Activated CD4-positive, CD25-positive, alpha-beta regulatory T cell treated with anti-CD3 and anti-CD28 coated beads, Interleukin-2, amount 50 U/mL, for 72 hours (primary cell): ENCODE data around the gene RHCG.
A peak's percentile ranks its signal among the peaks of the same experiment; 100 is the strongest.
"Not testable (repeated sequence)": the region's sequence is repeated elsewhere in the genome, so short reads cannot be mapped to it uniquely, and the experiment has no call there.

Source experiments
- DNase-seq: peaks from one replicate; pipeline ENCODE4 v3.0.0; 2021

The RHCG gene

DNA sequence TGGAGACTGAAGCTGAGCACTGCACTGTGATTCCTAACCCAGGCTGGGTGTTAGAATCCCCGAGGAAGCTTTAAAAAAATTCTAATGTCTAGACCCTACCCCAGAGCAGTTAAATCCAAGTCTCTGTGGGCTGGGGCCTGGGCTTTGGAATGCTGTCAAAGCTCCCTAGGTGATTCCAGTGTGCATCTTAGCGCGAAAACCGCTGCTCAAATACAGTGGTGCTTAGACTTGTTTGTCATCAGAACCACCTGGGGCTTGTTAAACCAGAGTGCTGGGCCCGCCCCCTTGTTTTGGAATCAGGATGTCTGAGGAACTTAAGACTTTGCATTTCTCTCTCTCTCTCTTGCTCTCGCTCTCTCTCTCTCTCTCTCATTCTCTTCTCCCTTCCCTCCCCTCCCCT lies 20.7 kb downstream of the RHCG start:
- no peak for DNase-seq

DNA sequence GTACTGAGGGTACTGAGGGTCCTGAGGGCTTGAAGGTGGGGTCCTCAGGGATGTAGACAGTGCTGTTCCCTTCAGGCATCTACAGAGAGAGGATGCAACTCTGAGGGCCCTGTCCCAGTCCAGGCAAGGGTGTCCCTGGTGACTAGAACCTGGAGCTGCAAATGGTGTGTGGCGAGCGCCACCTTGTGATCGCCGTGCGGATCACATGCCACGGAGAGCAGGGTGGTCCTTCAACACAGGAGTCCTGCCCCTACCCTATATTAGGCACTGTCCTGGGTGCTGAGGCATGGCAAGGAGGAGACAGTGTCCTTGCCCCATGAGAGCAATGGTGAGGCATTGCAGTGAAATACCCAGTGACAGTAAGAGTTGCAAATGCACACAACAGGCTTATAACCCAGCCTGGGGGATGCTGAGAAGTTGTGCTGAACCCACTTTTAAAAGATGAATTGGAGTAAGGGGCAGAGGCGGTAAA lies 23.6 kb downstream of the RHCG start:
- DNase-seq, result peak; percentile 43

DNA sequence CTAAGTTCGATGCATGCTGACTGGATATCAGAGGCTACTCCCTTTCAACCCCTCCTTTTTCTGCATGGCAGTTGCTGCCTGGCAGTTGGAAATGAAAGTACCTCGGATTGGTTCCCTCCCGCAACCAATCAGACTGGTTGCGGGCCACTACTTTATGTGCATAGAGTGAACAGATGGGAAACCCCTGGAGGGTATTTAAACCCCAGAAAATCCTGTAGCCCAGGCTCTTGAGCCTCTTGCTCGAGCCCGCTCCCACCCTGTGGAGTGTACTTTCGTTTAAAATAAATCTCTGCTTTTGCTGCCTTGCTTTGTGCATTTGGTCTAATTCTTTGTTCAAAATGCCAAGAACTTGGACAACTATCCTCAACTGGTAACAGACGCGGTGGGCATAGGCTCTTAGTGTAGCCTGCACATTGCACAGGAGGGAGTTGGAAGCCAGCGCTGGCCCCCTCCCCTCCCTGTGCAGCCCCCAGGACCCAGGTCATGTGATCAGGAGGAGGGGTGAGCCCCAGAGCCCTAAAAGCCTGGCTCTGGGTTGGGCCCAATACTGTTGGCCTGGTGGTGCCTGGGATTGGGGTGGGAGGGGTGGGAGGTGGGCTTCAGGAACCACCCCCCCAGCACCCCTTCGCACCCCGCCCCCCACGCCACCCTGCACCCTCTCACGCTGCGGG lies 26.8 kb downstream of the RHCG start:
- DNase-seq, result no peak

DNA sequence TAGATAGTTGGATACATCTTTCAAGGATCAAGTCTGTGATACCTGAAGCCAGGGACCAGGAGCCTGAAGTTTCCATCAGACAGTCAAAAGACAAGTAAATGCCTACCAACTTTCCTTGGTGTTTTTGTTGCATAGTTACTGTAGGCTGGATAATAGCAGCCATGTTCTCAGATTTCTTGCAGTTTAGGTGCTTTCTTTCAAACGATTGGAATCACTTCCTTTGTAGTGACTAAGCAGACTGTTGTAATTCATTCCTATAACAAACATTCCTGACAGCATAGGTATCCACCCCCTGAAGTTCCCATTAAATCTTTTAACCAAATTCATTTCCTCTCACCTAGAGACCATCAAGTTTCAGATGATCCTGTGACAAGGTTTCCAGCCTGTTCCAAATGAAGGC lies 27.6 kb downstream of the RHCG start:
- DNase-seq, result not testable (repeated sequence)

DNA sequence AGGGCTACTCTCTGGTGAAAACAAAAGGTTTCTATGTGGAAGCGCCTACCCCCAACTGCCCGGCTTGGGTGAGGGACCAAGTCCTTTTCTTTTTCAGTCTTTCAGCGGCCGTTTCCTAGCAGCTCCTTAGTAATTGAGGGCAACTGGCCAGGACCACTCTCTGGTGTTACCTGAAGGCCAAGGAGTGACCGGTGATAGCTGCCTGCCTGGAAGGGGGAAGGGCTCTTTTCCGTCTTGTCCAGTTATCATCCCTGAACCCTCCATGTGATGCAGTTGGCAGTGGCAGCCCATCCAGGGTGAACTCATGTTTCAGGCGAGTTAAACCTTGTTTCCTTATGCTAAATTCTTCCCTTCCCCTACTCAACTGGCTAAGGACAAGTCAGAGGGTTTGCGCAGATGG lies 33.3 kb downstream of the RHCG start:
- no peak for DNase-seq

DNA sequence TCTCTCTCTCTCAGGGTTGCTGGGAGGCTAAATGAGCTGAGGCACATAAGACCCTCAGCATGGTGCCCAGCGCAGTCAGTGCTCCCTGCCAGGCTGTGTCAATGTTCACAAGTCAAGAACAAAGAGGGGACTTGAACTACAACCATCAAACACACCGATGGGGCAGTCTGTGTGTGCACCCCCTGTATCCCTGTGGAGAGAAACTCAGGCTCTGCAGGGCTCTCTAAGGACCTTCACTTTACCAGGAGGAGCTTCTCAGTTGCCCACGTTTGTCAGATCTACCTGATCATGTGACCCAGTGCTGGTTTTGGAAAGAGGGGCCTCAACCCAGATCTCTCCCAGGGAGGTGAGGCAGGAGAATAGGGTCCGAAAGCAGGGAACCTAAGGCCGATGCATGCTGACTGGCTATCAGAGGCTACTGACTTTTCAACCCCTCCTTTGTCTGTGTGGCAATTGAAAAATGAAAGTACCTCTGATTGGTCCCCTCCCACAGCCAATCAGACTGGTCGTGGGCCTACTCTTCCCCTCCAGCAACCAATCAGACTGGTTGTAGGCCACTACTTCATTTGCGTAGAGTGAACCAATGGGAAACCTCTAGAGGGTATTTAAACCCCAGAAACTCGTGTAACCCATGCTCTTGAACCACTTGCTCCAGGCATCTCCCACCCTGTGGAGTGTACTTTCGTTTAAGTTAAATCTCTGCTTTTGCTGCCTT lies 34.0 kb downstream of the RHCG start:
- DNase-seq, result no peak

DNA sequence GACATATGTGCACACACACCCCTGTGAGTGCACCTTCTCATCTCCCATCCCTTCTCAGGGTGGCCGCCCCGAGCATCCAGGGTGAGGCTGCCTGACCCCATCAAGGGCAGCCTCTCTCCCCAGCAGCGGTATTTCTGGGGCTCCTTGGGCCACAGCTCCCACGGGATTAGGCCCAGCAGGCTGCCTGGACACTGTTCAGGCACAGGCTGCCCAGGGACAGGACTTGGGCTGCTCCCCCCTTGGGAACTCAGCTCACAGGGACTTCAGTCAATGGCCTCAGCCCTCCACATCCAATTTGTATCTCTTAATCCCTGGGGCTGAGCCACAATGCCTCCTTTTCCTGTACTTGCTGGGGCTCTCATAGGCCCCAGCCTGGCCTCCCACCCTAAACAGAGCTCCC lies 35.0 kb downstream of the RHCG start:
- DNase-seq, result no peak

DNA sequence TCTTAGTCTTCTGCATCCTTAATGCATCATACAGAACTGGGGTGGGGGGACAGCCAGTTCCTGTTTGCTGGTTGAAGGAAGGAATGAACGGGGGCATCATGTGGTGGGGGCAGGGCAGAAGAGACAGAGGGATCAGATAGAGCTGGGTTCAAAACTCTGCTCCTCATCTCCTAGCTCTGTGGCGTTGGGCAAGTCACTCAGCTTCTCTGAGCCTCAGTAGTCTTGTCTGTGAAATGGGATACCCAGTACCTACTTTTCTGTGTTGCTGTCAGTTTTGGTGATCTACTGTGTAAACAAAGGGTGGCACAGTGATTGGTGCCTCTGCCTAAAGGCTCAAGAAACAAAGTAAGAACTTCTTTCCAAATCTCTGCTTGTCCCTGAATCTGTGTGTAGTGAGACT lies 36.3 kb downstream of the RHCG start:
- no peak for DNase-seq

DNA sequence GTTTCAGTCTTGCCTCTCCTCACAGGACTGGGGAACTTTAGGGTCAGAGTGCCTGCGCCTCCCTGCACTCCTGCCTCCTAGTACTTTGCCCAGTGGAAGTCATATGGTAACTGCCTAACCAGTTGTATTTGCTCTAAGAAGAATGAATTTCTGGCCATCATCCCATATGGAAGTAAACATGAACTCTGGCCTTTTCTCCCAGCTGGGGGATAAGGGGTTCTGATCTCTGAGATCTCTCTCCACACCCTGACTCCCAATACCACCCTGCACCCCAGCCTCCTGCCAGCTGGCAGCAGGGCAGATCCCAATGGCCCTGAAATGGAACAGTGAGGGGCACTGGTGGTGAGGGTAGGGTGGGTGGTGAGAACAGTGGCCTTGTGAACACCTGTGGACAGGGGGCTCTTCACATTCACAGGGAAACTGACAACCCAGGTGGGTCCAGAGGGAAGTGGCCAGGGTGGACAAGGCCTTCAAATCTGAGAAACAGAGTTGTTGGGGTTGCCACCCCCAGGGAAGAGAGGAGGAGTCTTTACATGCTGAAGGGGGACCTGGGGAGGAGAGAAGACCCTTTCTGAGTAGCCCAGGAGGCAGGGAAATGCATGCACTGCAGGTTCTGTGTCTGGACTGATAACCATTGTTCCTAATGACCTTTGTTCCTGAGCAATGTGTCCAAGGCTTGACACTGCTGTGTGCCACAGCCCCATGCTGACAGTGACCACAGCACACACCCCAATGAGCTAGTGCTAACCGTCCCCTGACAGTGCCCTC lies 36.9 kb downstream of the RHCG start:
- no peak for DNase-seq

DNA sequence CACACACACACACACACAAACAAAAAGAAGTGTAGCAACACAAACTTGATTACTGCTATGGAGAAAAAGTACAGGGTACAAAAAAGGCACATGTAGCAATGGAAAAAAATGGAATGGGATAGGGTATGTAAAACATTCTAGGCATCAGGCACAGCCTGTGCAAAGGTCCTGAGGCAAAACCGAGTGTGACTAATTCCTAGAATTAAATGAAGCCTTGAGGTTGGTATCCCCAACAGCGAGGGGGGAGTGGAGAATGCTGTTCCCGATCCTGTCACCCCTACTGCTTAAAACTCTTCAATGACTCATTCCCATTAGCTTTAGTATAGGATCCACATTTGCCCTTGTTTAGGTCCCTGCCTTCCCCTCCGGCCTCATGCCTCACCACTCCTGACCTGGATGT lies 37.9 kb downstream of the RHCG start:
- no peak for DNase-seq

DNA sequence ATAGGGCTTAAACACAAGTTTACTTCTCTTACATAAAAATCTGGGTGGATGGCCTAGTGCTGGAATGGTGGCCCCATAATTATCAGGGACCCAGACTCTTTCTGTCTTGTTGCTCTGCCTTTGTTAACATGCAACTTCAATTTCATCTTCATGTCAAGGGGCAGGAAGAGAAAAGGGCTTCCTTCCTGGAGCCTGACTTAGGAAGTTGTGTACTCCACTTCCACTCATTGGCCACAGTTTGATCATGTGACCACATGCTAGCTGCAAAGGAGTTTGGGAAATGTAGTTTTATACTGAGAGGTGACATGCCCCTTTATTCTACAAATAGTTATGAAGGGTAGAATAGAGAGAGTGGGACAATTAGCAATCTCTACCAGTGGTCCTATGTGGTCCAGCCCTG lies 39.3 kb downstream of the RHCG start:
- no peak for DNase-seq

DNA sequence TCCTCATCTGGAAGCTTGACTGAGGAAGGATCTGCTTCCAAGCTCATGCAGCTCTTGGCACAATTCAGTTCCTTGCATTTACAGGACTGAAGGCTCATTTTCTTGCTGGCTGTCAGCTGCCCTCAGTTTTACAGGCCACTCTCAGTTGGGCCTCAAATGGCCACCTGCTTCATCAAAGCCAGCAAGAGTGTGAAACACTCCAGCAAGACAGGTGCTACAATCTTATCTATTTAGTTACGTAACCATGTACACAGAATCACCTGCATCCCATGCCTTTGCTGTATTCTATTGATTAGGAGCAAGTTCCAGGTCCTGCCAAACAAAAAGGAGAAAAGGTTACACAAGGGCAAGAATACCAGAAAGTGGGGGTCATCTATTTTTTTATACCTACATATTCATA lies 40.8 kb downstream of the RHCG start:
- no peak for DNase-seq

DNA sequence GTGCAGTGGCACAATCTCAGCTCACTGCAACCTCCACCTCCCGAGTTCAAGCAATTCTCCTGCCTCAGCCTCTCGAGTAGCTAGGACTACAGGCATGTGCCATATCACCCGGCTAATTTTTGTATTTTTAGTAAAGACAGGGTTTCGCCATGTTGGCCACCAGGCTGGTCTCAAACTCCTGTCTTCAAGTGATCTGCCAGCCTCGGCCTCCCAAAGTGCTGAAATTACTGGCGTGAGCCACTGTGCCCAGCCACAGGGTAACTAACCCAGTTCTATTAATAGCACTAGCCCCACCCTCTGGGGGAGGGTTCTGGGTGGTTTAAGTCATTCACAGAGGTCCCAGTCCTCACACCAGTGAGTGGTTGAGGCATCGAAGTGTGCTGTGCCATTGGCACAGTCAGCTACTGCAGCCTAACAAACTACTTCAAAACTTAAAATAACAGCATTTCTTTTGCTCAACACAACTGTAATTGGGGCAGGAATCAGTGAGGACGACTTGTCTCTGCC lies 44.0 kb downstream of the RHCG start:
- no peak for DNase-seq

DNA sequence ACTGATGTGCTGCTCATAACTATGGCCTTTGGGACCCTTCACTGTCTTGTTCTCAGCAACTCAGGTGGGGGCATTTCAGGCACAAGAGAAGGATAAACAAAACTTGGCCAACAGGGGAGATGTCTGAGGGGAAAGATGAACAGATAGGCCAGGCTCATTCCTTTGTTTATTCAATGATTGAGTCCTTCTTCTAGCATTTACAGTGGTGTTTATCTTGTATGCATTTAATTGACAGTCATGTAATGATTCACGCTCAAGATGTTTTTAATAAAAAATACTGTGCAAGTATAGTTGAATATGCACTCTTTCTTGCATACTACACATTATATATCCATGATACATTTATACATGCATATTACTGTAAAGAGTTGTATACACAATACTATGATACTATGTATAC lies 44.5 kb downstream of the RHCG start:
- no peak for DNase-seq

DNA sequence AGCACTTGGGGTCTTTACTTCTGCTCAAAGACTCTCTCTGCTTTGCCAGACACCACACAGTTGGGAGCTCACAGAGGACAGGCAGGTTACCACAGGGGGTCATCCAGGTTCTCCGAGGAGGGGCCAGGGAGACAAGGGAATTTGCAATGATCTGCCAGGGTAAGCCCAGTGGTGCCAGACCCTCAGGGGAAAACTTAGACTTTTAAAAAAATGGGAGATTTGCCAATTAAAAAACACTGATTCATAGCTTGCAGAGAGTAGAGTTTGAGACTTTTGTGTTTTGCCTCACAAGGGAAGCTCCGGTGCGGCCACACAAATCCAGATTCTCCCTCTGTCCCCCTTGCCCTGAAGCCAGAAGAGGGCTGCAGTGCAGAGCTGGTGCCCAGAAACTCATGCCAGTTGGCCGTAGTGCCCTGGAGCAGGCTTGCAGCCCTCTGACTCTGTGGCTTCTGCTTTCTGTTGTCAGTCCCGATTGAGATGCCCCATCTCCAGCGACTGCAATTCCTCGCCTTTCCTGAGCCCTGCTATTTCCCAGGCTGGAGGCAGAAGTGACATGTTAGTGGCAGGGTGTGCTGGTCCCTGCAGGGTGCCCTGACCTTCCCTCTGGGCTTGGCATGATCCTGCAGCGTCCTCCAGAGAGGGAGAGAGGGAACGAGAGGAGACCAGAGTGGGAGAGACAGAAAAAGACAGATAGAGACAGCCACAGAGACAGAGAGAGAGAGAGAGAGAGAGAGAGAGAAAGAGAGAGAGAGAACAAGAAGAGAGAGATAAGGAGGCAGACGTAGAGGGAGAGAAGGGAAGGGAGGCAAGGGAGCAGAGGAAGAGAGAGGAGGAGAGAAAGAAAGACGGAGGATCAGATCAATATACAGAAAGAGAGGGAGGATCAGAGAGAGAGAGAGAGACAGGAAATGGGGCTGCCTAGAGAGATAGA lies 46.0 kb downstream of the RHCG start:
- no peak for DNase-seq

DNA sequence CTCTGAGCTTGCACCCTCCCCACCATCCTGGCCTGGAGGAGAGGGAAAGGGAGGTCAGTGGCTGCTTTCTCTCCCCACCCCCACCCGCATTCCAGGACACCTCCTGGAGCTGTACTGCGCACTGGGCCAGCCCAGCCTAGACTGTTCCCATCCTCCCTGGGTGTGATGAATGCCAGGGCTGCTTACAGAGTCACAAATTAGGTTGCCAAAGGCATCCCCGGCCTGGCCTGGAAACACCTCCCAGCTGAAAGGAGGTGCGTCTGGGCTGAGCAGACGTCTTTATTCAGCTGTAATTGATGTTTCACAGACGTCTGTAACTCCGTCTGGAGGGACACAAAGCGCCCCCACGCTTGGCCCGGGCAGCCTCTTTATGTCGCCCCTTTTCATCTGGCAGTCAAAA lies 47.6 kb downstream of the RHCG start:
- DNase-seq, result no peak

DNA sequence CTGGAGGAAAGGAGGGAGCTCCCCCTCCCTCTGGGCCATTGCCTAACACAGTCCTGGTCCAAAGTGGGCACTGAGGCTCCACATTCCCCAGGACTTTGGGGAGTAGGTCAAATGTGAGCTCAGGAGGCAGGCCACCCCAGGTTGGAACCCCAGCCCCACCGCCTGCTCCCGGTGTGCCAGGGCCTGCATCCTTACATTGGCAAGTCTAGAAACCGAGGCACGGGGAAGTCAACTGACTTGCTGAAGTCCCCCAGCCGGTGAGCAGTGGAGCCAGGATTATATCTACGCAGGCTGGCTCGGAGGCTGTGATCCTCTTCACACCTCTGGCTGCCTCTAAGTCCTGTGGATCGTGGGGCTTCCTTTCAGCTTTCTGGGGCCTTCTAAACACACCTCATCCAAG lies 48.7 kb downstream of the RHCG start:
- no peak for DNase-seq

DNA sequence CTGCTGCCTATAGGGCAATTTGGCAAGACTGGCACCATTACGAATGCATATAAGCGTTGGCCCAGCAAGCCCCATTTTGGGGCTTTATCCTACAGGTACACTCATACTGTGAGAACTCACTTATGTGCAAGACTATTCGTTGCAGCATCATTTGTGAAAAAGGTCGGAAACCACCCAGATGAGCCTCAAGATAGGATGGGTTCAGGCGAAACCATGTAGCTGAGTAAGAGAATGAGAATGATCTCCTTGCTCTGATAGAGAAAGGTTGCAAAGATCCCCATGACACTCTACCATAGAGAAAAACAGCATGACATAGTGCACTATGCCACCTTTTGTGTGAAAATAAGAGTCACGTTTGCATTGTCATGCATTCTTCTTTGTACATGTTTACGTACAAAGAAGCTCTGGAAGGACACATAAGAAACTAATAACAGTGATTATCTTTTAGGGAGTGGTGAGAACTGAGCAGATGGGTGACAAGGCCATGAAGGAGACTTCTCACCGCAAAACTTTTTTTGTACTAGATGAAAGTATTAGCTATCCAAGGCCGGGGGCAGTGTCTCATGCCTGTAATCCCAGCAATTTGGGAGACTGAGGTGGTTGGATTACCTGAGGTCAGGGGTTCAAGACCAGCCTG lies 50.0 kb downstream of the RHCG start:
- no peak for DNase-seq

DNA sequence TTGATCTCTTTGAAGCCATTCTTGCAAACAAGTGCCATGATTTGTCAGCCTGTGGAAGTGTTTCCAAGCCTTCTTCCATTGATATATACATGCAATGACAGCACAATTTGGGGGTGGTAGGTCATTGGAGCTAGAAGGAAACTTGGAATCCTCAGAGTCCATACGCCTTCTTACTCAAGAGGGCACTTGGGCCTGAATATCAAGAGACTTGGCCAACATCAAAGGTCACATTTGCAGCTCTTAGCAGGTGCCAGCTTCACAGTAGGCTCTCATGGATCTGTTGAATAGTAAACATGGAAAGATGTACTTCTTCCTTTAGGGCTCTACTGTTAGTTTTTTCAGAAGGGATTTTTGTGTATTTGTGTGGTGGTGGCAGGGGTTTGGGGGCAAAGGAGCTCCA lies 50.9 kb downstream of the RHCG start:
- no peak for DNase-seq

DNA sequence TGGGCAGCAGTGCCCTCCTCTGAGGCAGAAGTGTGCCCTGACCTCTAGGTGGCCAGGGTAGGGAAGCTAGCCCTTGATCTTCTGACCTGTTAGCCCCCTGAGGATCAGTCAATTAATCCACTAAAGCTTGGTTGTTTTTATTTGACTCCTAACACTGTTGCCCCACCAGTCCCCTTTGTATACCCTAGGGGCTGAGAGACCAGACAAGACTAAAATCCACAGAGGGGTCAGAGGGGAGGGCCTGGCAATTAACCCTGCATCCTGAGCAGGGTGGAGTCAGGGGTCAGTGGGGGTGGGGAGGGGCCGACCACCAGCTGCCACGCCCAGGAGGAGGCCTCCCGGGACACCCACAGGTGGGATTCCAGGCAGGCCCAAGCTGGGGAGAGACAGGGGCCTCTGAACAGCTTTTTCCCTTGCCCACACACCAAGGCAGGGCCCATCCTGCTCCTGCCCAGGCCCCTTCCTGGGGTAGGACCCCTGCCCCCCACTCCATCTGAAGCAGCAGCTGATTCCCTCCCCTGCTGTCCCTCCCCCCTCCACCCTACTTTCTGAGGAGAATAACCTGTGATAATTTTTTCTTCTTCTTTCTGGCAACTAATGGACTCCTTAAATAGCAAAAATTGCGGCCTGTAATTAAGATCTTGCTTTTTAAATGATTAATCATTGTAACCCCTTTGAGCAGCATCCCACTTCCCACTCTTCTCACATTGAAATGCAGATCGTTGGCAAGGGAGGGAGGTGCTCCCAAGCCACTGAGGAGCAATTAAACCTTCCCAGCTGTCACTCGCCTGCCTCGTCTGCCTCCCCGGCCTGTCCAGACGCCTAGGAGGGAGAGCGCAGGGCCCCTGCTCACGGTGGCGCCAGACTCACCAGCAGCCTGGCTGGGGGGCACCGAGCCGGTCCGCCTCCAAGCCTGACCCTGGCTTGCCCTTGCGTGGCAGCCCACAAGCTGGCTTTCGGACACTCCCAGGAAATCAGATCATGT lies 51.9 kb downstream of the RHCG start:
- DNase-seq, result no peak

DNA sequence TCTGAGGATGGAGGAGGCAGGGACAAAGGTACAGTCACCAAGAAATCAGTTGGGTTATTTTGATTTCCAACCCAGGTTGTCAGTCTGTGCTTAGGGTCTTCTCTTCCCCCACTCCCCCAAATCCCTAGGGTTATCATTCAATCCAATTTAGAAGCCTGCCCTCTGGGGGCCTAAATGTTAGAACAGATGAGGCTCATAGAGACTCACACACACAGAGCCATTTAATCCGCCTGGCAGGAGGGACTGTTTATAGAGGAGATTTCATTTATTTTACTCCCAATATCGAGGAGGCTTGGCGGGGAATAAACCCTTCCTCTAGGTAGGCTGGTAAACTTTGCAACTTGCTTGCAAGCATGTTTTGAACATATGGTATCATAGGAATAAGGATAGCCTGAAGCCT lies 52.8 kb downstream of the RHCG start:
- DNase-seq, result no peak
